Right cardiac atrium (tissue), 5 donors: Measurements from ENCODE around the gene MCC. TPM values are rescaled to one million over a fixed set of nuclear protein-coding genes. Genes with fewer than 3 reads are reported as not detected.

Experiments
- ATAC-seq, 2 donors: fragments of 200-7000 bp; cut with Tn5 transposase; one replicate each; pipeline versions ENCODE4 v1.8.0 to v1.9.1; 2020; ENCODE audit warnings: moderate library complexity in 2 of 2, mild to moderate bottlenecking in 1 of 2
- DNase-seq, 3 donors: peaks; one replicate each; pipeline ENCODE4 v3.0.0-alpha.2; 2020
- H3K27ac ChIP-seq: one replicate; pipeline ENCODE4 v1.5.1; 2013; ENCODE audit warnings: mild to moderate bottlenecking, low read length, control low read depth, moderate library complexity
- H3K27me3 ChIP-seq: one replicate; pipeline ENCODE4 v1.6.1; 2013; ENCODE audit not compliant: control insufficient read depth, insufficient read depth
- H3K4me1 ChIP-seq: one replicate; pipeline ENCODE4 v1.6.1; 2013; ENCODE audit warnings: low read length; ENCODE audit not compliant: control insufficient read depth, insufficient read depth
- H3K4me3 ChIP-seq: one replicate; pipeline ENCODE4 v1.5.1; 2013; ENCODE audit warnings: low read length, control low read depth
- H3K9me3 ChIP-seq: one replicate; pipeline ENCODE4 v1.6.1; 2013; ENCODE audit warnings: low read length; ENCODE audit not compliant: control insufficient read depth
- WGBS: extraction: QIAGEN DNeasy Blood & Tissue Kit; methylation state at CpG from one replicate; pipeline ENCODE4 v1.1.7; 2013; 5-methylcytosine and 5-hydroxymethylcytosine counted together
- intact Hi-C, 4 donors: fragments of 100-400 bp; cut with DNase I; formaldehyde crosslinking; loops; one replicate each; pipeline versions ENCODE4 v1.11.0 to v1.14.0; 2022 to 2023
- polyA plus RNA-seq: library from polyadenylated mRNA; stranded (reverse); fragments of 200-250 nt; gene quantifications from one replicate; pipeline ENCODE4 v1.2.3, GENCODE V29; 2013
- total RNA-seq, 4 donors: library from RNA; stranded (reverse); fragmentation: NEBNext Ultra II Directional; extraction: Animal tissue kit (Norgen Biotek cat#: 25700); gene quantifications; one replicate each; pipeline ENCODE4 v1.2.1, GENCODE V29; 2021
- donor health status: healthy with polysubstance abuse.
- donor health status: DM: no; HTN: yes; CAD: no.
- donor health status: DM: no; HTN: no; CAD: no.
- donor health status: DM: no; HTN: yes; CAD: no; lungs with severe emphysema.
- donor health status: DM: yes; HTN: yes; CAD: no.

The MCC gene
- total and polyA plus RNA-seq, 5 donors, result 6.9 to 33.6 (median 27.0) TPM

DNA sequence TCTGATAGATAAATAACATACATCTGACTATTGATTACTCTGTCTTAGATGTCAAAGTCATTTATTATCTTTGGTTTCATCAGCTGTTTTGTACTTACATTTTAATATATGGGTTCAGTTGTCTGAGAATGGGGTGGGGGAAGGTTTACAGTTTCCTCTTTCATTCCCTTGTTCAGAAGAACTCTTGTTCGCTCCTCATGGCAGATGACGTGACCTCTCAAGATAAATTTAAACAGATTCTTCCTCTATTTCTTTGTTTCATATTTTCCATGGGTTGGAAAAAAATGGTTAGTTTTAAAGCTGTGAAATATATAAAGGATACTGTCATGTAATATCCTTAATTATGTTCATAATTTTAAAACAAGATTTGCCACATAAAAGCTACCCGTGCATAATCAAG, 114.8 kb downstream of the MCC start:
- H3K4me3 ChIP-seq, result no peak overlapping the region
- no peak overlapping the region for H3K27ac ChIP-seq
- DNase-seq (no peak), ATAC-seq (no peak)
- intact Hi-C loops, result loop anchor here in 1 of 4 donors (10.0 kb wide), 1 partner anchor 141 kb away; the partner anchor contains the start of gene YTHDC2
- H3K9me3 ChIP-seq, result no peaks in the 10 kb centered on the region
- H3K27me3 ChIP-seq, result no peaks in the 10 kb centered on the region
- 82% methylated on average over 3 of the region's 3 CpGs for WGBS
- no peaks in the 10 kb centered on the region for H3K4me1 ChIP-seq

DNA sequence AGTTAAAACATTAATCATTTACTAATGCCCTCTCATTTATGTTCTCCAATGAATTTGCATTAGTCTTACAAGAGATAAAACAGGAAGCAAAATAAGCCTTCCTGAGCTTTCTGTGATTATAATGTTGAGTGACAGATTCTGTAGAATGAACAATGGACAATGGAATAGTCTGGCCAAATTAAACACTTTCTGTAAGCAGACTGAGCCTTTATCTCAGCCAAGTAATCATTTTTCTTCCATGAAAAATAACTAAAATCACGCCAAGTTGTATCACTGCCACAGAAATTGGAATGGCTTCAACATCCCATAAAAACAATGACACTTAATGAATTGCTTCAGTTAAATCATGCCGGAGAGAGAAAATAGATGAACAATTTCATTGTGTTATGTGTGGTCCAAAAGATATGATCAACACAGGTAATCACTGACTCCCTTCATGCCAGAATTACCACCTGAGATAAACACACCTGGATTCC, 116.5 kb downstream of the MCC start:
- Histone ChIP-seq H3K27me3 (no peaks in the 10 kb centered on the region), H3K9me3 (no peaks in the 10 kb centered on the region), H3K4me3 (no peak overlapping the region), H3K4me1 (no peaks in the 10 kb centered on the region), H3K27ac (no peak overlapping the region)
- 37% methylated on average over 2 of the region's 2 CpGs for WGBS
- peak; percentile 80 to 91 for ATAC-seq
- intact Hi-C loops, result loop anchor here in 1 of 4 donors (10.0 kb wide), 1 partner anchor 143 kb away; the partner anchor contains the start of gene YTHDC2
- no peak for DNase-seq

DNA sequence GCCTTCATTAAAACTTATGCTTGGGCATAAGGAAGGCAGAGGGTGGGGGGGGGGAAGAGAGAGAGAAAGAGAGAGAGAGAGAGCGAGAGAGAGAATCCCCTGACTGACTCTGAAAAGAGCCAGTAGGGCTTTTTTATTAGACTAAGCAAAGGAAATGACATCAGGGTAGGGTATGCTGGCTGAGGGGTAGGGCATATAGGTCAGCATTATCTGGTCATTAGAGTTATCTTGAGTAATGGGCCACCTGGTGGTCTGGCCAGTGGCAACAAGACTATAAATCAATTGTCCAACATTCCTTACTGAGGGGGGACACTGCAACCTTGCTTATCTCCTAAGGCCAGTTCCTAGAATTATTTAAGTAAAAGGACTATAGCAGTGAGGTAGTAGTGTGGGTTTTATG, 120.7 kb downstream of the MCC start:
- DNase-seq, result no peak
- WGBS, result 97% methylated on average over 1 of the region's 1 CpG
- no peak overlapping the region for H3K27ac ChIP-seq
- H3K4me3 ChIP-seq, result no peak overlapping the region
- intact Hi-C loops, result no loop called here
- no peak for ATAC-seq
- peaks cover 2% of the 10 kb centered on the region for H3K9me3 ChIP-seq
- H3K27me3 ChIP-seq, result no peaks in the 10 kb centered on the region
- H3K4me1 ChIP-seq, result no peaks in the 10 kb centered on the region

DNA sequence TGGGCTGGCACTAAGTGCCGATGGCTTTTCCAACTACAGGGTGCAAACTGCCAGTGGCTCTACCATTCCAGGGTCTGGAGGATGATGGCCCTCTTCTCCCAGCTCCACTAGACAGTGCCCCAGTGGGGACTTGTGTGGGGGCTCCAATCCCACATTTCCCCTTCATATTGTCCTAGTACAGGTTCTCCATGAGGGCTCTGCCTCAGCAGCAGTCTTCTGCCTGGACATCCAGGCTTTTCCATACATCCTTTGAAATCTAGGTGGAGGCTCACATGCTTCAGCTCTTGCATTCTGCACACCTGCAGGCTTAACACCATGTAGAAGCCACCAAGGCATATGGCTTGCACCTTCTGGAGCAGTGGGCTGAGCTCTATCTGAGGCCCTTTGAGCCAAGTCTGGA, 123.8 kb downstream of the MCC start:
- intact Hi-C loops, result no loop called here
- 100% methylated on average over 1 of the region's 1 CpG for WGBS

DNA sequence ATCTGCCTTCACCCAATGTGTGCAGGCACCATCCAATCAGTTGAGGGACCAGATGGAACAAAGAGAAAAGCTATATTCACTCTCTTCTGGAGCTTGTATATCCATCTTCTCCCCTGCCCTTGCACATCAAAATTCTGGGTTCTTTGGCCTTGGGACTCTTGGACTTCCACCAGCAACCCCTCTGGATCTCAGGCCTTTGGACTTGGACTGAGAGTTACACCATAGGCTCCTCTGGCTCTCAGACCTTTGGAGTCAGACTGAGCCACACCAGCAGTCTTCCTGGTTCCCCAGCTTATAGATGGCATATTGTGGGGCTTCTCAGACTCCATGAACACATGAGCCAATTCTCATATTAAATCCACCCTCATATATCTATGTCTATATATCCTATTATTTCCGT, 126.6 kb downstream of the MCC start:
- H3K4me3 ChIP-seq, result no peak overlapping the region
- ATAC-seq, result no peak
- 96% methylated on average over 1 of the region's 1 CpG for WGBS
- no peak overlapping the region for H3K27ac ChIP-seq
- peaks cover 2% of the 10 kb centered on the region for H3K9me3 ChIP-seq
- intact Hi-C loops, result no loop called here
- DNase-seq, result no peak
- no peaks in the 10 kb centered on the region for H3K27me3 ChIP-seq
- H3K4me1 ChIP-seq, result peaks cover 3% of the 10 kb centered on the region

More for the DNA sequence above, 123.8 kb downstream of the MCC start:
- H3K27me3 ChIP-seq, result no peaks in the 10 kb centered on the region
- H3K4me1 ChIP-seq, result no peaks in the 10 kb centered on the region
- no peak overlapping the region for H3K27ac ChIP-seq
- ATAC-seq, result no peak
- DNase-seq, result no peak
- no peak overlapping the region for H3K4me3 ChIP-seq
- peaks cover 2% of the 10 kb centered on the region for H3K9me3 ChIP-seq

DNA sequence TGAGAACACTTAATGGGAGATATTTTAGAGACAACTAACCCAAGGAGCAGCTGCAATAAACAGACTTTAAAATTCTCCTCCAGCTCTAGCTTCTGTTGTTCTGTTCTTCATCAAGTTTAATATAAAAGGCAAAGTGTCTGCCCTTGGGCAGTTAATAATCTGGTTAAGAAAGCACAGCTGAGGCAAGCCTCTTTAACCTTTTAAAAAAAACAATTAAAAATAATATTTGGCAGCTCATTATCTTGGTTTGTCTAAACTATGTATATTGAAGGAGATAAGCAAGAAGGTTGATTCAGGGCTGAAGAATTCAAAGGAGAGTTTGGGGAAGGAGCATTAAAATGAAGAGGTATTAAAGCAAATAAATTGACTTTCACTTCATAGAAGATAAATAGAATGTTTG, 128.8 kb downstream of the MCC start:
- no peaks in the 10 kb centered on the region for H3K27me3 ChIP-seq
- intact Hi-C loops, result no loop called here
- ATAC-seq (no peak), DNase-seq (no peak)
- H3K4me3 ChIP-seq, result no peak overlapping the region
- H3K4me1 ChIP-seq, result peaks cover 3% of the 10 kb centered on the region
- H3K27ac ChIP-seq, result no peak overlapping the region
- H3K9me3 ChIP-seq, result peaks cover 2% of the 10 kb centered on the region

DNA sequence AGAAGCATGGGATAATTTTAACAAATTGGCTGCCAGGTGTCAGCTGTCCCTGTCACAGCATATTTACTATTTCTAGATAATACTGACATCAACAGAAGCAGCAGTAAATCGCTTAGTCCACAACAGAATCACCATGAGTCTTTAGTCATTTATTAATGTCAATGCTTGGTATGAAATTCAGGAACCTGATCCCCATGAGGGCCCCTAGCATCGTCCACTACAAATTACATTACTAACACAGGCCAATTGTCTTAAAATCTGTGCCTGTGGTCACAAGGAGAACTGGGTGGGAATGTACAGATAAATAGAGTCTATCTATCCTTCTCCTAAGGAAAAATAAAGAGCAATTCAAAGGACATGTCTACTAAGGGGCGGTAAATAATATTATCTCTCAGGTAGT, 129.6 kb downstream of the MCC start:
- Histone ChIP-seq H3K4me3 (no peak overlapping the region), H3K9me3 (no peaks in the 10 kb centered on the region), H3K4me1 (peaks cover 3% of the 10 kb centered on the region), H3K27me3 (no peaks in the 10 kb centered on the region), H3K27ac (no peak overlapping the region)
- 84% methylated on average over 3 of the region's 3 CpGs for WGBS
- DNase-seq (no peak), ATAC-seq (no peak)
- intact Hi-C loops, result no loop called here

DNA sequence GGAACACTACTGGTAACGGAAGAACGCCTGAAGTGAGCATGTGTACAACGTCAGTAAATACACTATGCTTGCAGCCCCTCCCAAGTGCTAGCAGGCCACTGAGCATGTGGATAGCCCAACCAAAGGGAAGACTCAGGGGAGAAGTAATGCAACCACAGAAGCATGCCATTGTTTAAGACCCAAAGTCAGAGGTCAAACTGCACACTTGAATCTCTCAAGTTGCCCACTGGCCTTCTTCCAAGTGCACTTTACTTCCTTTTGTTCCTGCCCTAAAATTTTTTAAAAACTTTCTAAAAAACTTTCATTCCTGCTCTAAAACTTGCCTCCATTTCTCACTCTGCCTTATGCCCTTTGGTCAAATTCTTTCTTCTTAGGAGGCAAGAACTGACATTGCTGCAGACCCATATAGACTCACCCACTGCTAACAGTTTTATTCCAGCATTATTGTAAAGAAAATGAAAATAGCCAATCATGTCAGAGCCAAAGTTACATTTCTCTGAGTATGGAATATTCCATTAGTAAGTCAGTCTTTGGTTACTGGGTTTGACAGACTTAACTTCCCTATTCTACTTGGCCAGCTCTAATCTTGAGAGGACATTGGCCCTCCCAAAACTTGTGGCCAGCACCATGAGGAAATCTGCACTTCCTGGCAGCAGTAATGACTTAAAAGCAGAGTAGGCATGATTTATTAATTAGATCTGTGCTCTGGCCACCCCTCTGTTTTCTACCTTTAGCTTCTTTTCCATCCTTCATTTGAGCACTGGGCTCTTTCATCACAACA, 130.4 kb downstream of the MCC start:
- Histone ChIP-seq H3K27ac (no peak overlapping the region), H3K9me3 (no peaks in the 10 kb centered on the region), H3K4me3 (no peak overlapping the region), H3K27me3 (no peaks in the 10 kb centered on the region), H3K4me1 (peaks cover 3% of the 10 kb centered on the region)
- WGBS, result 84% methylated on average over 3 of the region's 3 CpGs
- ATAC-seq, result peak; percentile 77 to 79
- intact Hi-C loops, result no loop called here
- peak in 1 of 3 donors; percentile 44 for DNase-seq

DNA sequence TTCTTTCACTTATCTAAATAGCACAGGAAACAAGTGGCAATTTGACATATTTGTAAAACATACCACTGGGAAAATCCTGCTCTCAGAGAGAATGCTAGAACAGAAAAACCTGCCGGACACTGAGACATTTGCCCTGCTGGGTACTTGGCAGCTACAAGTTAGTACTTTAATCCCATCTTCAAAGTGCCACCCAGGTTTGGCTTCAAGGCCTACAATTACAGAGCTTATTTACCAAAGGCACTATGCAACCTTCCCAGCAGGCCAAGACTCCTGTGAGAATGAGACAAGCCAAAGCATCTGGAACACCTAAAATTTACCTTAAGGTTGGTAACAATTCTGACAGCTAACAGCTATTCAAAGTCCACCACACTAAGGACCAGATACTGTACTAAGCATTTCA, 131.8 kb downstream of the MCC start:
- ATAC-seq (no peak), DNase-seq (no peak)
- no peaks in the 10 kb centered on the region for H3K27me3 ChIP-seq
- WGBS, result 88% methylated on average over 1 of the region's 1 CpG
- peaks cover 3% of the 10 kb centered on the region for H3K4me1 ChIP-seq
- no peak overlapping the region for H3K27ac ChIP-seq
- intact Hi-C loops, result no loop called here
- no peaks in the 10 kb centered on the region for H3K9me3 ChIP-seq
- H3K4me3 ChIP-seq, result no peak overlapping the region

DNA sequence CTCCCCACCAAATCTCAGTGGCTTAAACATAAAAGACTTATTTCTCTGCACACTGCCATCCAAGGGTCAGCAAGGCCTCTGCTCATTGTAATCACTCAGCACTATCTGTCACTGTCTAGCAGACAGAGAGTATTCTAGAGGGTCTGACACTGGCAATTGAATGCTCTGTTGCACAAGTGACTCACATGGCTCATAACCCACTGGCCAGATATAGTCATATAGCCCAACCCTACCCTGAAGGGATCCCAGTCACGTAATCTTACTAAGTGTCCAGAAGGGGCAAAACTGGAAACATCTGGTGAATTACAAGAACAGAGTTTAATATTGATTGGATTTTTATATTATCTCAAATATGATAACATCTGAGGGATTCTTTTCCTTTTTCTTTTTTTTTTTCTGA, 134.2 kb downstream of the MCC start:
- Histone ChIP-seq H3K4me1 (peaks cover 3% of the 10 kb centered on the region), H3K4me3 (no peak overlapping the region), H3K9me3 (no peaks in the 10 kb centered on the region), H3K27ac (no peak overlapping the region), H3K27me3 (no peaks in the 10 kb centered on the region)
- DNase-seq (no peak), ATAC-seq (no peak)
- intact Hi-C loops, result no loop called here
- 39% methylated on average over 1 of the region's 1 CpG for WGBS

DNA sequence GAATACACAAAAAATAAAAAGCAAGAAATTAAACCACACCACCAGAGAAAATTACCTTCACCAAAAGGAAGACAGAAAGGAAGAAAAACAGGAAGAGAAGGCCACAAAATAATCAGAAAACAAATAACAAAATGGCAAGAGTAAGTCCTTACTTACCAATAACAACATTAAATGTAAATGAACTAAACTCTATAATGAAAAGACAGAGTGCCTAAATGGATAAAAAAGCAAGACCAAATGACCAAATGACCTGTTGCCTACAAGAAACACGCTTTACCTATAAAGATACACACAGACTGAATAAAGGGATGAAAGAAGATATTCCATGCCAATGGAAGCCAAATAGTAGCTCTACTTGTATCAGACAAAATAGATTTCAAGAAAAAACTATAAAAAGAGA, 140.7 kb downstream of the MCC start:
- Histone ChIP-seq H3K27me3 (no peaks in the 10 kb centered on the region), H3K27ac (no peak overlapping the region), H3K4me3 (no peak overlapping the region), H3K9me3 (no peaks in the 10 kb centered on the region), H3K4me1 (no peaks in the 10 kb centered on the region)
- no peak for DNase-seq
- 99% methylated on average over 1 of the region's 1 CpG for WGBS
- ATAC-seq, result no peak
- intact Hi-C loops, result no loop called here
